ENCODE data around the gene CYFIP1. TPM values are rescaled to one million over a fixed set of nuclear protein-coding genes. Genes with fewer than 3 reads are reported as not detected.

The CYFIP1 gene
- total RNA-seq, 1 experiment from 2014 or later, result 101 TPM

DNA sequence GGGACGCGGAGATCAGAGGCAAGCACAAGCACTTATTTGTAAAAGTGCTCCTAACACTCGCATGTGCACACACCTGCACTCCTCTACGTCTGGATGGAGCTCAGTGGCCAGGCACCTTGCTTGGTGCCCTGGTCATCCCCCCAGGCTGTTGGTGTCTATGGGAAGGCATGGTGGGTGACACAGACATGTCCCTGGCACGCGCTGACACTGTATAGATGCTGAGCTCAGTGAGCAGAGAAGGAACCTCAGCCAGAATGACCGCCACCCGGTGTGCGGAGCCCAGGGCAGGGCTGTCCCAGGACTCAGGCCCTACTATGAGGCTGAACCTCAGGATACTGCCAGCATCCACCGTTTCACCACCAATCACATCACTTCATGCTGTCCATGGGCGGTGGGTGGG lies 77.2 kb downstream of the CYFIP1 start:
- no peak for DNase-seq (ENCODE audit: low spot score)
- in situ Hi-C loops (cut with HindIII; ENCODE audit: low sequenced_read_pairs), result no loop called here

DNA sequence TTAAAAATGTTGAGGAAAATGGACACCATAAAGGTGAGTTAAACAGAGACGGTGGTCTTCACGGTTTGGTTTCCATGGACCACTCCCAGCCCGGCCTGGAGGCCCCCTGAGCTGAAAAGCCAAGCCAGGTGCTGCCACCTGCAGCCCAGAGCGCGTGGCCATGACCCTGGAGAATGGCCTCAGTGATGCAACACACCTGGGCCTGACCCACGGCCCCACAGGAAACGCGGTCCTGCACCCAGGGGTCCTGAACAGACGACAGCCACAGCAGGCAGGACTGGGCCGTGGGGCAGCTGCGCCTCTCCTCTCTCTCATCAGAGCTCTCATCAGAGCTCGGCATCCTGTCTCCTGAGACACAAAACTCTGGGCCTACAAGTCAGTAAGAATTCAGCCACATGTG lies 77.6 kb downstream of the CYFIP1 start:
- in situ Hi-C loops (cut with HindIII; ENCODE audit: low sequenced_read_pairs), result no loop called here
- no peak for DNase-seq (ENCODE audit: low spot score)

DNA sequence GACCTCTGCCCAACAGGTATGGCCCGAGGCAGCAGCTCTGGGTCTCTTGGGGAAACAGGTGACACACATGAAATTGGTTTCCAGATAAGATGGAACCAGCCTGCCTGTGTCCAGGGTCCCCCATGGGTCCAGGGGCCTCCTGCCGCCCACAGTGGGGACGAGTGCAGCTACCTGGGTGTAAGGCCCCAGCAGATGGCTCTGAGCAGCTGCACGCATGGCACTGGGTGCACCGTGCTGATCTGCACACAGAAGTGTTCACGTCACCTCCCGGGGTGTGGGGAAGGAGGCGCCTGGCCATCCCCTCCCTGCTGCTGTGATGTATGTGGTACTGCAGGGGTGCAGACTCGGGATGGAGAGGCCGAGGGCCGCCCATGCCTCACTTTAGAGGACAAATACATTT lies 78.1 kb downstream of the CYFIP1 start:
- no peak for DNase-seq (ENCODE audit: low spot score)
- in situ Hi-C loops (cut with HindIII; ENCODE audit: low sequenced_read_pairs), result no loop called here

DNA sequence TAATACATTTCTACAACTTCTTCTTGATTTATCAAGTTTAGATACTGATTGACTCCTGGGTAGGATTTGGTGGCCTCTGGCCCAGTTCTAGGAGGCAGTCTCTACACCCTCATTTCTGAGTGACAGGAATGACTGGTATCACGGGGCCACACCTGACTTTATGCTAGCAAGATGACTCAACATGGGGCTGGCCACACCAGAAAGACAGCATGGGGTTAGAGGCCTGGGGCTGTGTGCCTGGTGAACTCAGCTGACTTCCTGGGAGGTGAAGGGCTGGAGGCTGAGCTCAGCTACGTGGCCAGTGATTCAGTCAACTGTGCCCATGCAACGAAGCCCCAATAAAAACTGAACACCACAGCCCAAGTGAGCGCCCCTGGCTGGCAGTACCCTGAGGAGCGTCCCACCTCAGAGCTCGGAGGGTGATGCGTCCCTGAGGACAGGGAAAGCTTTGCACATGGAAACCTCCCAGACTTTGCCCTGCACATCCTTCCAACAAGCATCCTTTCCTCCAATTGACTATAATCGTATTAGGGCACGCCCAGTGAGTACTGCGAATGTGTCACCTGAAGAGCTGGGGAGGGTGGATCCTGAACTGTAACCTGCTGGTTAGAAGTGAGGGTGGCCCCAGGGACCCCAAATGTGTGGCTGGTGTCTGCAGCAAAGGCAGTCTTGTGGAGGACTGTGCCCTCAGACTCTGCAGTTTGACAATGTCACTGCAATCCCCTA lies 84.5 kb downstream of the CYFIP1 start:
- DNase-seq (ENCODE audit: low spot score), result no peak
- in situ Hi-C loops (cut with HindIII; ENCODE audit: low sequenced_read_pairs), result no loop called here

DNA sequence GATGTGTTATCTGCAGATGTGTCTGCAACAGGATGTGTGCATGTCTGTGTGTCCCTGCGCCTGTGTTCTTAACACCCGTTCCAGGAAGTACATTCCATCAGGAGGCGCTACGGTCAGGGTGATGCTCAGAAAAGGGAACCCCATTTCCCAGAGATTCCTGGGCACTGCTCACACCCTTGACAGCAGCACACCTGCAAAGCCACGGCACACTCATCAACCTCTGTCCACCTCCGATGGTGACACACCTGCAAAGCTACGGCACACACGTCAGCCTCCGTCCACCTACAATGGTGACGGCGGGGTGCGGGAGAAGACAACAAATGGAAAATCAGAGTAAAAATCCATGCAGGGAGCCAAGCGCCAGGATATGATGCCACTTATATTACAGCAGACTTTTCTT lies 86.3 kb downstream of the CYFIP1 start:
- DNase-seq (ENCODE audit: low spot score), result no peak
- in situ Hi-C loops (cut with HindIII; ENCODE audit: low sequenced_read_pairs), result no loop called here

DNA sequence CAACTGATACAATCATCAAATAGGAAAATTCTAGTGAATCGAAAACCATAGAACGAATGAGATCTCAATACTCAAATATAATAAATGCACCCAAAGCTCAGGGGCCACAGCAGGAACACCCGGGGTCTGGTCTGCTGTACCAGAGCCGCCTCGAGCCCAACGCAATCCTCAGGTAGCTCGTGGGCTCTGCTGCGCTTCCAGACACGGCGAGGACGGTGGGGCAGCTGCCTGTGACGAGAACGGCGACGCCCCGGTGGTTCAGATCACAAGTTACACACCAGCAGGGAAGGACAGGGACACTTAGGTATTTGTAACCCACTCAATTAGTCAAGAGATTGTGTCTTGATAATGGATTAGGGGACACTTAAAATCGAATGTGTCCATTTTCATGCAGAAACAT lies 87.1 kb downstream of the CYFIP1 start:
- no peak for DNase-seq (ENCODE audit: low spot score)
- in situ Hi-C loops (cut with HindIII; ENCODE audit: low sequenced_read_pairs), result no loop called here

DNA sequence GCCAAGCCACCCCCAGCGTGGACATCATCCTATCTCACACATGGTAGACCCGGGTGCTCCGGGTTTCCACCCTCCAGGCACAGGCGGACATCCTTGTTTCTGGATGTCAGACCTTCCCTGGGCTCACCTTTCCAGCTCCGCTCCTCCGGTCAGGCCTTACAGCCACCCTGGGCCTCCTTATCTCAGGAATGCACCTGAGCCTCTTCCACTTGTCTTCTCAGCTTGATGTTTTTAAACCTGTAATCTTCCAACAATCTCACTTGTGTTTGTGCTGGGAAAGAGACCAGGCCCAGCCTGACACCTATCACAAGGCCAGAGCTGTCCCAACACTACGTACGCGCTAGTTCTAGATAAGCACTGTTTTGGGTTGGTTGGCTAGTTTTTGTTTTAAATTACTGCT lies 87.8 kb downstream of the CYFIP1 start:
- in situ Hi-C loops (cut with HindIII; ENCODE audit: low sequenced_read_pairs), result no loop called here
- no peak for DNase-seq (ENCODE audit: low spot score)

DNA sequence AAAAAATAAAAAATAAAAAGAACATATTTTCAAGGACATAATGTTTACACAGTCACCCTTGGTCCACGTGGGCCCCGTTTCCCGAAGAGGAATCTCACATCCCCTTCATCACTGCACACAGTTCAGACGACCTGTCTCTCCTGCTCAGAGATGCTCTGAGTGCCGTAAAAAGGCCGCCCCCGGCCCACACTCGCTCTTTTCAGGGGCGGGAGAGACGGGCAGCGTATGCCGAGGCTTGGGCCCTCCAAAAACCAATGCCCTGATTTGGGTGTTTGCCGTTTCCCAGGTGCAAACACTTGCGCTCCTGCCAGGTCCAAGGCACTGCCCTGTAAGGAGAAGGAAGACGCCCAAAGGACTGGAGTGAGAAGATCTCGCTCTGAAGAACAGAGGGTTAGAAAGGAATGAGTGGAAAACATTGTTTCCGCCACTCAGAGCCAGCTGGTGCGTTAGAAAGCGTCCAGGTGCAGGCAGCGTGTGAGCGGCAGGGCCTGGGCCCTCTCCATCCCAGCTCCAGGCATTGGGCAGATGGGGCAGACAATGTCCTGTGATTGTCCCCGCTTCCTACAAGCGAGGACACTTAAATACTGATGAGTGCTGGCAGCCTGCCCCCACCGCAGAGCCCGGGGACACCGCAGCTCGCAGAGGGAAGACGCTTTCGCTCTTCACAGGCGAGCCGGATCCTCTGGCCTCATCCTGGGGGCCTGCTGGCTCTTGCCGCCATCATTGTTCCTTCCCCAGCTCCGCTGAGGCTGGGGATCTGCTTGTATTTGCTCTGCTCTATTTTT lies 88.5 kb downstream of the CYFIP1 start:
- in situ Hi-C loops (cut with HindIII; ENCODE audit: low sequenced_read_pairs), result no loop called here
- DNase-seq (ENCODE audit: low spot score), result peak; percentile 6

DNA sequence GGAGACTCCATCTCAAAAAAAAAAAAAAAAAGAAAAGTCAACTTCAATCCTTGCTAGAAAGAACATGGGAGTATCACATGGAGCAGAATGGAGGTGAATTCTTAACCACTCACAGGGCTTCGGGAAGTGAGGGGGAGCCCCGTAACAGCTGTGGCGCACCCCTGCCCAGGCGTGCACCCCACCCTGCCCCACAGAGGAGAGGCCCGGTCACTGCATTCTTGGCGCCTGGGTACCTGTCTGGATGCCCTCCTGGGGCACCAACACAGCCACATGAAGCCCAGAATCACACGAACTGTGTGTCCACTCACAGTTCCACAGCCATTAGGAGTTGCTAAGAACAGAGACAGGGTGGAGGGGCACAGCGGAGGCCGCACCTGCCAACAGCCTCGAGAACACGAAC lies 89.9 kb downstream of the CYFIP1 start:
- DNase-seq (ENCODE audit: low spot score), result no peak
- in situ Hi-C loops (cut with HindIII; ENCODE audit: low sequenced_read_pairs), result no loop called here

DNA sequence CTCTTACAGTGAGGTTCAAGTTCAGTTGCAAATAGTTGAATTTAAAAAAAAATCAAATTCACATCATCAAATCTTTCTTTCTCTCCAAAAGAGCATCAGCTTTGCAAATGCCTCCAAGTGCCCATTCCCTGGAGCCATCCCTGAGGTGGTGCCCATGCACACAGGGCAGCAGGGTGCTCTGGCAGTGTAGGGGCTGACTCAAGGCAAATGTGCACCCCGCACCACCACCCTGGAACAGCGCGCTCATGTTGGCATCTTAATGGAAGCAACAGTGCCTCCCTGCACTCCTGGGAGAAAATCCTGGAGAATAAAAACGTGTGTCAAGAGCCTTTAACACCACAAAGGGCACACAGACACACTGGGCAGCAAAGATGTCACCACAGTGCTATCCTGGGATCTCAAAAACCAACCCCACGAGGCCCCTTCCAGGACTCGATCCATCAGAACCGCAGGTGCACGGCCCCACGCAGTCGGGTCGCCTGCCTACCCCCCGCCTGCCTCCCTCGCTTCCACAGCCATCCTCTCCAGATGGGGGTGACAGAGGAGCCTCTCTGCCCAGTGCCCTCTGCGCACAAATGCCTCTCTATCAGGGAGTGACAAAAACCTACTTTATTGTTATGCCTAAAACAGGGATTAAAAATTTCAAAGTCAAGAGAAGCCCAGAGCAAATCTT lies 90.9 kb downstream of the CYFIP1 start:
- in situ Hi-C loops (cut with HindIII; ENCODE audit: low sequenced_read_pairs), result no loop called here

DNA sequence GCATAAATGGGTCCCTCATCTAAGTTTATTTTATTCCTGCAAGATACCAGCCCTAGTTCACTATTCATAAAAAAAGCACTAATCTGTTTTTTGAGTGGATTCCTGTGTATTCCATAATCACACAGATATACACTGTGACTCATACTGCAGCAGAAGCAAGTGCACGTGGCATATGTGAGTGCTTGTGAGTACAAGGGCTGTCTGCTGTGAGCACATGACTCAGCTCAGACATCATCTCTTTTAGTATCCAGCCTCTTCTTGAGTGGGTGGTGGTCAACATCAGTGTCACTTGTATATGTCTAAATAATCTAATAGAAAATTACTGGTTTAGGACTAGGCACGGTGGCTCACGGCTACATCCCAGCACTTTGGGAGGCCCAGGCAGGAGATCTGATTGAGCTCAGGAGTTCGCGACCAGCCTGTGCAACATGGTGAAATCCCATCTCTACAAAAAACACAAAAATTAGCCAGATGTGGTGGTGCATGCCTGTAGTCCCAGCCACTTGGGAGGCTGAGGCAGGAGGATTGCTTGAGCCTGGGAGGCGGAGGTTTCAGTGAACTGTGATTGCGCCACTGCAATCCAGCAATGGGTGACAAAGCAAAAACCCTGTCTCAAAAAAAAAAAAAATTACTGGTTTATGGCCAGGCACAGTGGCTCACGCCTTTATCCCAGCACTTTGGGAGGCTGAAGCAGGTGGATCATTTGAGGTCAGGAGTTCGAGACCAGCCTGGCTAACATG lies 91.9 kb downstream of the CYFIP1 start:
- no peak for DNase-seq (ENCODE audit: low spot score)
- in situ Hi-C loops (cut with HindIII; ENCODE audit: low sequenced_read_pairs), result no loop called here

More for the DNA sequence above, 90.9 kb downstream of the CYFIP1 start:
- DNase-seq (ENCODE audit: low spot score), result no peak

DNA sequence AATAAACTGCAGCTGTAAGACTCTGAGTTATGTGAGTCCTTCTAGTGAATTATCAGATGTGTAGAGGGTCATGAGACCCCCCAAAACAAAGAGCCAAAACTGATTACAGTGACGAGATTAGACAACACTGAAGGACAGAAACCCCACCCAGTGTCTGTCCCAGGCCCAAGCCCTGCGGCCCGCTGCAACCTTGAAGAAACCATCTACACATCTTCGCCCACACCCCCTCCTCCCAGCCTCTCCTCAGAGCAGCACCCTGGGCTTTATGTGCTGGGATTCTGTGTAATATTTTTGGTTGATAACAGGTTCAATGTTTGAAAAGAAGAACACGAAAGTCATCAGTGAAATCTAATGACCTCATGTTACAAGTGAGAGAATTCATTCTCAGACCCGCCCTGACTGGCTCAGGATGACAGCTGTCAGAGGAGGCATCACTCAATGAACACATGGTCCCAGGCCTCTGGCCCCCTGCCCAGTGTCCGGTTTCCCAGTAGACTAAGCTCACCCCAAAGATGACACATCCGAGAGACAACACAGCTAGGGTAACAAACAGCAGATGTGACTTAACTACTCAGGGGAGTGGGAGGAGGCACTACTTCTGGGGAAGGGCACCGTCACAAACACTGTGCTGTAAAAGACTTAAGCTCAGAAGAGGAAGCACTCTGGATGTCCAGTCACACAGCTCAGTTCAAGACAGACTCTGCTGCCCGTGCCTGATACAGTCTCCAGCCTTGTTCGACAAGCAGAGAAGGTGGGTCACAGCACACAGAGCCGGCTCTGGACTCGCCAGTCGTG lies 92.8 kb downstream of the CYFIP1 start:
- in situ Hi-C loops (cut with HindIII; ENCODE audit: low sequenced_read_pairs), result no loop called here
- no peak for DNase-seq (ENCODE audit: low spot score)

DNA sequence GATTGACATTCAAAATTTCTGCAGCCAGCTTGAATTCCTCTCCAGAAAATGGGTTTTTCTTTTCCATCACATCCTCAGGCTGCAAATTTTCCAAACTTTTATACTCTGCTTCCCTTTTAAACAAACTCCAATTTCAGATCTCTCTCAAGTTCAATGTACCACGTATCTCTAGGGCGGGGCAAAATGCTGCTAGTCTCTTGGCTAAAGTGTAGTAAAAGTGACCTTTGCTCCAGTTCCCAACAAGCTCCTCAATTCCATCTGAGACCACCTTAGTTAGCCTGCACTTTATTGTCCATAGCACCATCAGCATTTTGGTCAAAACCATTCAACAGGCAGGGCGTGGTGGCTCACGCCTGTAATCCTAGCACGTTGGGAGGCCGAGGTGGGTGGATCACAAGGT lies 95.0 kb downstream of the CYFIP1 start:
- DNase-seq (ENCODE audit: low spot score), result no peak
- in situ Hi-C loops (cut with HindIII; ENCODE audit: low sequenced_read_pairs), result no loop called here

DNA sequence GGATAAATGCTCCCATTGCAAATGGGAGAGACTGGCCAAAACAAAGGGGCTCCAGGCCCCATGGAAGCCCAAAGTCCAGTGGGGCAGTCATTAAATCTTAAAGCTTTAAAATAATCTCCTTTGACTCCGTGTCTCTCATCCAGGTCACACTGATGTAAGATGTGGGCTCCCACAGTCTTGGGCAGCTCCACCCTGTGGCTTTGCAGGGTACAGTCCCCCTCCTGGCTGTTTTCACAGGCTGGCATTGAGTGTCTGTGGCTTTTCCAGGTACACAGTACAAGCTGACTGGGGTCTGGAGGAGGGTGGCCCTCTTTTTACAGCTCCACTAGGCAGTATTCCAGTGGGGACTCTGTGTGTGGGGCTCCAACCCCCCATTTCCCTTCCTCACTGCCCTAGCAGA lies 95.8 kb downstream of the CYFIP1 start:
- no peak for DNase-seq (ENCODE audit: low spot score)
- in situ Hi-C loops (cut with HindIII; ENCODE audit: low sequenced_read_pairs), result no loop called here

DNA sequence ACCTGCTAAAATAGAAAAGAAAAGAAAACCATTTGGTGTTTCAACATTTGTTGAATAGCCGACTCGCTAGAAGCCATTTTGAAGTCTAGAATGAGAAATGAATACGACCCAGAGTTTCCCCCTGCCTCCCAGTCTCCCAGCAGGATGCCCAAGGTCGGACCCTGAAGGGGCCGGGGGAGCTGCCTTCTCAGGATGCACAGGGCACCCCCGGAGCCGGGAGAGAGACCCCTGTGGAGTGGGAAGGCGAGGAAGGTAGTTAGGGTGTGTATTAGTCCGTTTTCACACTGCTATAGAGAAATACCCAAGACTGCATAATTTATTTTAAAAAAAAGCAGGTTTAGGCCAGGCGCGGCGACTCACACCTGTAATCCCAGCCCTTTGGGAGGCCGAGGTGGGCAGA lies 97.0 kb downstream of the CYFIP1 start:
- in situ Hi-C loops (cut with HindIII; ENCODE audit: low sequenced_read_pairs), result no loop called here
- no peak for DNase-seq (ENCODE audit: low spot score)

DNA sequence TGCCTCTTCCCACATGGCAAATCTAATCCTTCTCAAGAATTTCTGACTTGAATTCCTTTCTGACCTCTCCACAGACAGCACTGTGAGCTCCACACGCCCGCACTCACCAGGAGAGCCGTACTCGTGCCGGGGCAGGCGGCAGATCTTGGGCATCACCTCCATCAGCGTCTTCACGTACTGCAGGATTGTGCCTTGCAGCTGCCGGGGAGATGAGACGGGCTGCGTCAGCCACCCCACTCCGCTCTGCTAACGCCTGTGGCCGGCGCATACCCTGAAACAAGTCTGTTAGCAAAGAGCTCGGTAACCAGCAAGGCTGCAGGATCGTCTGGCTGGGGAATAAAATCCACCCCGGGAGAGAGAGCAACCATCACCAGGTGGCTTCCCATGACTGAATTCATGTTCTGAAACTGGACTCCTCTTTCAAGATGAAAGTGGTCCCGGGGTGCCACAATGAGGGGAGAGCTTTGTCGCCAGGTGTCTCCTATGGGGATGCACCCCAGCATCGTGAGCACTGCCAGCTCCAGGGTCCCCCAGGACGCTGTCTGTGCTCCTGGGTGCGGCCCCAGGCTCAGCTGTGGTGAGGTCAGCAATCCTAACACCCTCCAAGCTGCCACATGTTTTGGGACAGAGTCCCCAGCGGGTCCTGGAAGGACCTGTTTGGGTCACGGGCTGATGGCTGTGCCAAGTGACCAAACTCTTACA lies 98.3 kb downstream of the CYFIP1 start:
- no peak for DNase-seq (ENCODE audit: low spot score)
- in situ Hi-C loops (cut with HindIII; ENCODE audit: low sequenced_read_pairs), result no loop called here

DNA sequence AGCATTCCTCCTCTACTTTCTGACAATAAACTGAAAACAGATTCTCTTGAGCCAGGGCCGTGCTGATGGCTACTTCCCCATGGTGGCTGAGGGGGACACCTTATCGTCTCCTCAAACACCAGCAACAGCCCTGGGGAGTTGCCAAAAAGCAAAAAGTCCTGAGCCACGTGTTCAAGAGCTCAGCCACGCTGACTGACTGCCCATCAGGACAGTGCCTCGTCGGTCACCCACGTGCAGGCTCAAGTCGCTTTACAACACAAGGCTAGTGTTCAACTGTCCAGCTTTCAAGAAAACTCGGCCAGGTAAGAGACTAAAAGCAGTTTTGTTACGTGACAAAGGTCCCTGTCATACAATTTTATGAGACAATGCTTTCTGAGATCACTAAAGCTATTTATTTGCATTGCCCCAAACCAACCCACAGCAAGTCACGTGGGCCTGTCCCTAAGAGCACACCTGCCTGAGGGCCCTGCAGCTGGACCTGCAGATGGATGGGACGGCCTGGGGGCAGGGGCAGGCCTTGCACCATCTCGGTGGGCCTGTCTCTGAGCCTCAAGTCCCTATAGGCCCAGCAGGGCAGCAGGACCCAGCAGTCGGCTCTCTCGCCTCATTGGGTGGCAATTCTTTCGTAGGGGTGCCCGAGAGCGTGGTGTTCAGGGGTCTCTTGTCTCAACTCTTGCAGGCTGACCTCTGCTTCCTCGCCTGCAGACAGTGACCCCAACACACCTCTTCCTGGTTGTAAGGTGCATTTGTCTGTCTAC lies 99.0 kb downstream of the CYFIP1 start:
- DNase-seq (ENCODE audit: low spot score), result no peak
- in situ Hi-C loops (cut with HindIII; ENCODE audit: low sequenced_read_pairs), result no loop called here

All from G401 (cell line).